Measurements from ENCODE around the gene CARD8. TPM values are rescaled to one million over a fixed set of nuclear protein-coding genes. Genes with fewer than 3 reads are reported as not detected.

CARD8 gene
- total RNA-seq, 1 experiment from 2014 or later = 32.3 TPM

DNA sequence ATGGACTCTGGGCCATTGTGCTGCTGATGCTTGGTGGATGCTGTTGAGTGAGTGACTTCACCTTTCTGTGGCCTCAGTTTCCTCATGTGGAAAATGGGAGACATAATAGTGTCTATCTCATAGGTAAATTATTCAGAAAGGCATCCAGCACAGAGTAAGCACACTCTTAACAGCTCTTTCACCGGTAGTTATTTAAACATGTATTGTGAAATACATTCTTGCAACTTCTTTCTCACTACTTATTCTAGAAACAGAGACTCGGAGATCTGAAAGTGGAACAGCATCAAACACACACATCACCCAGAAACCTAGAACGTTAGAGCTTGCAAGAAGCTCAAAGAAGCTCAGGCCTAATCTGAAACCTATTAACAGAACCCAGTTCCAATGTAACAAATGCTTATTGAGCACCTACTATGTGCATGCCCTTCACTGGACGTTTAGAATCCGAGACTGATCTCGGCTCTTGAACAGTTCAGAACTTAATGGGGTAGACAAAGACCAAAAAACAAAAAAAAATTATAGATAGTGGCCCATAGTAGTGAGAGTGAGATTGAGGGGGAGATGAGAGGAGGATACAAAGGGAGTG, 81.2 kb downstream of the CARD8 start:
- intact Hi-C loops (cut with micrococcal nuclease; ENCODE audit: unreplicated experiment) = no loop called here
- H3K9me3 Mint-ChIP-seq (ENCODE audit: low read depth, unreplicated experiment) = no peaks in the 10 kb centered on the region
- CTCF ChIA-PET = no interaction called here
- no peak overlapping the region for H3K27ac Mint-ChIP-seq (ENCODE audit: unreplicated experiment)
- DNase-seq = no peak
- H3K4me3 Mint-ChIP-seq (ENCODE audit: low read depth, unreplicated experiment) = no peak overlapping the region
- no peaks in the 10 kb centered on the region for H3K27me3 Mint-ChIP-seq (ENCODE audit: unreplicated experiment)
- H3K36me3 Mint-ChIP-seq (ENCODE audit: insufficient read depth, unreplicated experiment) = peaks cover 44% of the 10 kb centered on the region
- TF ChIP-seq, protein P1, sequence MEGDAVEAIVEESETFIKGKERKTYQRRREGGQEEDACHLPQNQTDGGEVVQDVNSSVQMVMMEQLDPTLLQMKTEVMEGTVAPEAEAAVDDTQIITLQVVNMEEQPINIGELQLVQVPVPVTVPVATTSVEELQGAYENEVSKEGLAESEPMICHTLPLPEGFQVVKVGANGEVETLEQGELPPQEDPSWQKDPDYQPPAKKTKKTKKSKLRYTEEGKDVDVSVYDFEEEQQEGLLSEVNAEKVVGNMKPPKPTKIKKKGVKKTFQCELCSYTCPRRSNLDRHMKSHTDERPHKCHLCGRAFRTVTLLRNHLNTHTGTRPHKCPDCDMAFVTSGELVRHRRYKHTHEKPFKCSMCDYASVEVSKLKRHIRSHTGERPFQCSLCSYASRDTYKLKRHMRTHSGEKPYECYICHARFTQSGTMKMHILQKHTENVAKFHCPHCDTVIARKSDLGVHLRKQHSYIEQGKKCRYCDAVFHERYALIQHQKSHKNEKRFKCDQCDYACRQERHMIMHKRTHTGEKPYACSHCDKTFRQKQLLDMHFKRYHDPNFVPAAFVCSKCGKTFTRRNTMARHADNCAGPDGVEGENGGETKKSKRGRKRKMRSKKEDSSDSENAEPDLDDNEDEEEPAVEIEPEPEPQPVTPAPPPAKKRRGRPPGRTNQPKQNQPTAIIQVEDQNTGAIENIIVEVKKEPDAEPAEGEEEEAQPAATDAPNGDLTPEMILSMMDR (IDR thresholded peaks at IDR 0.05; ENCODE audit: unreplicated experiment) = no peak
- peaks cover 11% of the 10 kb centered on the region for H3K4me1 Mint-ChIP-seq (ENCODE audit: low read depth, unreplicated experiment)
- no TSS peak for BruUV-seq (replicated peaks)

DNA sequence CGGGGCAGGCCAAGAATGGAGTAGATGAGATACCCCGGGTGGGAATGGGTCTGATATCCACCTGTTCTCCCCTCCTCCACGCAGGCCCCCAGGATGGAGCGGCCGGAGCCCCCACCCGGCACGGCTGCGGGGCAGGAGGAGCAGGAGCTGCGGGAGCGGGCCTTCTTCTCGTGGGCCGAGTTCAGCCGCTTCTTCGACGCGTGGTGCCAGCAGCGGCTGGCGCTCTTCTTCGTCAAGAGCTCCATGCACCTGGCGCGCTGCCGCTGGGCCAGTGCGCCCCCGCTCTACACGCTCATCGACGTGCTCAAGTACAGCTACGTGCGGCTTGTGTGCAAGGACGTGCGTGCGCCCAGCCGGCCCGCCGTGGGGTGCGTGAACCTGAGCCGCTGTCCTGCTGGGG, 84.0 kb downstream of the CARD8 start:
- no peaks in the 10 kb centered on the region for H3K27me3 Mint-ChIP-seq (ENCODE audit: unreplicated experiment)
- peaks cover 11% of the 10 kb centered on the region for H3K4me1 Mint-ChIP-seq (ENCODE audit: low read depth, unreplicated experiment)
- no TSS peak for BruUV-seq (replicated peaks)
- H3K9me3 Mint-ChIP-seq (ENCODE audit: low read depth, unreplicated experiment) = no peaks in the 10 kb centered on the region
- DNase-seq = no peak
- TF ChIP-seq, protein P1 (IDR thresholded peaks at IDR 0.05; ENCODE audit: unreplicated experiment) = no peak
- CTCF ChIA-PET = no interaction called here
- peak overlapping the region; percentile 97 for H3K4me3 Mint-ChIP-seq (ENCODE audit: low read depth, unreplicated experiment)
- intact Hi-C loops (cut with micrococcal nuclease; ENCODE audit: unreplicated experiment) = no loop called here
- peak overlapping the region; percentile 31 for H3K27ac Mint-ChIP-seq (ENCODE audit: unreplicated experiment)
- H3K36me3 Mint-ChIP-seq (ENCODE audit: insufficient read depth, unreplicated experiment) = peaks cover 41% of the 10 kb centered on the region

DNA sequence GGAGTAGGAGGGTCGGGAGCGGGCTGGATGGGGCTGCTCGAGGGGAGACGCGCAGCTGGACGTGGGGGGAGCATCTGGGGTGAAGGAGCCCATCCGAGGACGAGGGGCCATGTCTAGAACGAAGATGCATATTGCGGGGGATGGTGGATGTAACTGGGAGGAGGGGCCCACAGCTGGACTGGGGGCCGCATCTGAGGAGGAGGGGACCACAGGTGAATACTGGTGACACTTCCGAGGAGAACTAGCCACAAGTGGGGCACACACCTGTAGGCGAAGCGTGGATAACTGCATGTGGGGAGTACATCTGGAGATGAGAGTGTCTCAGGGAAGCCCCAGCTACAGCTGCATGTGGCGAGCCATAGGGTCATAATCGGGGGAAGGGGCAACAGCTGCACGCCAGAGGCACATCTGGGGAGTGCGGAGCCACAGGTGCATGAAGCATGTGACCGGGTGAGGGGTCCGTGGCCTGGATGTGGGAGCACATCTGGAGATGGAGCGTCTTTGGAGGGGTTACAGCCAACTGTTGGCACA, 84.8 kb downstream of the CARD8 start:
- TF ChIP-seq, protein P1 (IDR thresholded peaks at IDR 0.05; ENCODE audit: unreplicated experiment) = no peak
- Mint-ChIP-seq H3K4me1 (ENCODE audit: low read depth, unreplicated experiment) (peaks cover 11% of the 10 kb centered on the region), H3K9me3 (ENCODE audit: low read depth, unreplicated experiment) (no peaks in the 10 kb centered on the region), H3K27me3 (ENCODE audit: unreplicated experiment) (no peaks in the 10 kb centered on the region), H3K4me3 (ENCODE audit: low read depth, unreplicated experiment) (peak overlapping the region; percentile 97), H3K27ac (ENCODE audit: unreplicated experiment) (peak overlapping the region; percentile 31), H3K36me3 (ENCODE audit: insufficient read depth, unreplicated experiment) (peaks cover 37% of the 10 kb centered on the region)
- DNase-seq = no peak
- no TSS peak for BruUV-seq (replicated peaks)
- intact Hi-C loops (cut with micrococcal nuclease; ENCODE audit: unreplicated experiment) = no loop called here
- CTCF ChIA-PET = interaction anchor here (0.5 to 0.6 kb wide), 2 partner anchors 42 to 438 kb away, joined by 3 to 4 read pairs; no protein-coding TSS in a partner anchor

DNA sequence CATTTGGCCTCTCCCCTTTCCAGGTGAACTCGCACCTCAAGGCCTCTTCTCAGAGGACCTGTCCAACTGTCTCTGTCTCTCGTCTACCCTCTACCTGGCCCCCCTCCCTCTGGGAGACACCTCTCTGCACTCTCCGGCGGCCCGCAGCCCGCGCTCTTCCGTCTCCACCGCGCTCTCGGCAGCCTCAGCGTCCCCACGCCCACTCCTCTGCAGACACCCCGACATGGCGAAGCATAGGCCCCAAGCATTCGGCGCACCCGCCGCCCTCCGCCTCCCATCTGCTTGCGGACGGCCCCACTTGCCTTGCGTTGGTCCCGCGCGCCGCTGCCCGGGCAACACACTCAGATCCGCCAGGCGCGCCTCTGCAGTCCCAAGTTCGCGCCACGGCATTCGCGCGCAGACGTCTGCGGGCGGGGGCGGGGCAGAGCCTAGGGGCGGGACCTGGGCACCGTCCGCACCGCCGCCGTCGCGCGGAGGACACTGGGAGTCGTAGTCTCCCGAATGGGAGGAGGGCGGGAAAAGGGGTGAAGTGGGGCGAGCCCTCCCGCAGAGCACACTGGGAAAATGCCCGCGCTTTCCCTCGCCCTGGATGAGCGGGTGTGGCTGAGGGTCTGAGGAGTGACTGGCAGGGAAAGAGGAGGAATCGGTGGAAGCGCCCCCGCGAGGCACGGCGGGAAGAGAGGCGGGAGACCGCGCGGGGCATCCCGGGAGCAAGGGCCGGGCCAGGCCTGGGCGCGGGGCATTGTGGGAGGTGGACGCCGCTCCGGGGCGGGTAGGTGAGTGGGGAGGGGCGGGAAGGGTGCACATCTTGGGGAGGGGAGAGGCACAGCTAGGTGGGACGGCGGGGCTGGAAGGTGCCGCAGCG, 85.5 kb downstream of the CARD8 start, which contains the start of the genes LIG1 and ZSWIM9:
TSS of gene LIG1 (minus strand) at position 406 of the 865 bp plus-strand sequence. CDS start 4,778 bp downstream, outside the sequence.
TSS of gene ZSWIM9 (plus strand) at position 742 of the 865 bp plus-strand sequence. CDS start 1,123 bp downstream, outside the sequence.
- DNase-seq = peak; percentile 98
- Mint-ChIP-seq H3K4me1 (ENCODE audit: low read depth, unreplicated experiment) (peaks cover 11% of the 10 kb centered on the region), H3K4me3 (ENCODE audit: low read depth, unreplicated experiment) (peak within 1 kb of the TSS; percentile 97), H3K9me3 (ENCODE audit: low read depth, unreplicated experiment) (no peaks in the 10 kb centered on the region), H3K36me3 (ENCODE audit: insufficient read depth, unreplicated experiment) (peaks cover 42% of the 10 kb centered on the region), H3K27ac (ENCODE audit: unreplicated experiment) (peak within 1 kb of the TSS; percentile 31), H3K27me3 (ENCODE audit: unreplicated experiment) (no peaks in the 10 kb centered on the region)
- no TSS peak for BruUV-seq (replicated peaks)
- CTCF ChIA-PET = interaction anchor here (0.6 to 1.3 kb wide), 18 partner anchors 16 to 1861 kb away, joined by 3 to 11 read pairs (median 4); partner anchors contain the start of gene CARD8
- TF ChIP-seq, protein P1 (IDR thresholded peaks at IDR 0.05; ENCODE audit: unreplicated experiment) = no peak
- intact Hi-C loops (cut with micrococcal nuclease; ENCODE audit: unreplicated experiment) = no loop called here

All from Calu3 (cell line).